ENCODE measurements around the gene C3orf70.

The C3orf70 gene

GRCh38 chr3:185093116-185093515 lies 59.7 kb downstream of the C3orf70 start:
- Histone ChIP-seq H3K27ac (no peak overlapping the region), H3K36me3 (no peaks in the 10 kb centered on the region), H3K4me3 (ENCODE audit: low read depth in 1 of 2, low read length in 1 of 2) (no peak overlapping the region), H3K4me1 (ENCODE audit: control insufficient read depth in 1 of 2, insufficient read depth in 1 of 2, low read depth in 1 of 2, low read length in 1 of 2) (no peaks in the 10 kb centered on the region), H3K9me3 (no peaks in the 10 kb centered on the region), H3K27me3 (no peaks in the 10 kb centered on the region)
- TF ChIP-seq, protein P1, sequence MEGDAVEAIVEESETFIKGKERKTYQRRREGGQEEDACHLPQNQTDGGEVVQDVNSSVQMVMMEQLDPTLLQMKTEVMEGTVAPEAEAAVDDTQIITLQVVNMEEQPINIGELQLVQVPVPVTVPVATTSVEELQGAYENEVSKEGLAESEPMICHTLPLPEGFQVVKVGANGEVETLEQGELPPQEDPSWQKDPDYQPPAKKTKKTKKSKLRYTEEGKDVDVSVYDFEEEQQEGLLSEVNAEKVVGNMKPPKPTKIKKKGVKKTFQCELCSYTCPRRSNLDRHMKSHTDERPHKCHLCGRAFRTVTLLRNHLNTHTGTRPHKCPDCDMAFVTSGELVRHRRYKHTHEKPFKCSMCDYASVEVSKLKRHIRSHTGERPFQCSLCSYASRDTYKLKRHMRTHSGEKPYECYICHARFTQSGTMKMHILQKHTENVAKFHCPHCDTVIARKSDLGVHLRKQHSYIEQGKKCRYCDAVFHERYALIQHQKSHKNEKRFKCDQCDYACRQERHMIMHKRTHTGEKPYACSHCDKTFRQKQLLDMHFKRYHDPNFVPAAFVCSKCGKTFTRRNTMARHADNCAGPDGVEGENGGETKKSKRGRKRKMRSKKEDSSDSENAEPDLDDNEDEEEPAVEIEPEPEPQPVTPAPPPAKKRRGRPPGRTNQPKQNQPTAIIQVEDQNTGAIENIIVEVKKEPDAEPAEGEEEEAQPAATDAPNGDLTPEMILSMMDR (IDR thresholded peaks at IDR 0.05) = no peak

GRCh38 chr3:185090811-185091210 lies 62.0 kb downstream of the C3orf70 start:
- H3K27ac ChIP-seq = no peak overlapping the region
- no peak overlapping the region for H3K4me3 ChIP-seq (ENCODE audit: low read depth in 1 of 2, low read length in 1 of 2)
- TF ChIP-seq, protein P1 (IDR thresholded peaks at IDR 0.05) = no peak
- H3K36me3 ChIP-seq = no peaks in the 10 kb centered on the region
- H3K27me3 ChIP-seq = peaks cover under 1% of the 10 kb centered on the region
- no peaks in the 10 kb centered on the region for H3K4me1 ChIP-seq (ENCODE audit: control insufficient read depth in 1 of 2, insufficient read depth in 1 of 2, low read depth in 1 of 2, low read length in 1 of 2)
- no peaks in the 10 kb centered on the region for H3K9me3 ChIP-seq

- Histone ChIP-seq H3K27me3 (peaks cover 6% of the 10 kb centered on the region), H3K36me3 (no peaks in the 10 kb centered on the region), H3K27ac (no peak overlapping the region), H3K9me3 (no peaks in the 10 kb centered on the region), H3K4me3 (ENCODE audit: low read depth in 1 of 2, low read length in 1 of 2) (no peak overlapping the region), H3K4me1 (ENCODE audit: control insufficient read depth in 1 of 2, insufficient read depth in 1 of 2, low read depth in 1 of 2, low read length in 1 of 2) (no peaks in the 10 kb centered on the region)
- TF ChIP-seq, protein P1 (IDR thresholded peaks at IDR 0.05) = no peak
Observed at GRCh38 chr3:185089751-185090150, 63.1 kb downstream of the C3orf70 start.

DNA sequence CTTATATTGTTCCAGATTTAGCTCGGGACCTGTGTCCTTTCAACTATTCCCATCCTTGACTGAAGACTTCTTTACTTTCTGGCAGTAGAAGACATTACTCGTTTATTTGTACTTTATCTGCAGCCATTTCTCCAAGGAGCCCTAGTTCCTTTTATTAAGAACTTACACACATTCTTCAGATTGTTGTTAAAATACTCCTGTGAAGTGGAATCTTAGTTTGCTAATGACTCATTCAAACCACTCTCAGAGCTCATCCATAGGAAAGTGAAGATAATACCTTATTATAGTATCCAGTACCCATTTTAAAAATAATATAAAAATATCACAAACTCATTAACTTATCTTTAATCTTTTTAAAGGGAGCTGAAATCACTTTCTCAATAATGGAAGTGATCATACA lies 63.5 kb downstream of the C3orf70 start:
- Histone ChIP-seq H3K27ac (no peak overlapping the region), H3K36me3 (no peaks in the 10 kb centered on the region), H3K9me3 (no peaks in the 10 kb centered on the region), H3K4me3 (ENCODE audit: low read depth in 1 of 2, low read length in 1 of 2) (no peak overlapping the region), H3K4me1 (ENCODE audit: control insufficient read depth in 1 of 2, insufficient read depth in 1 of 2, low read depth in 1 of 2, low read length in 1 of 2) (no peaks in the 10 kb centered on the region), H3K27me3 (peaks cover 6% of the 10 kb centered on the region)
- TF ChIP-seq, protein P1 (IDR thresholded peaks at IDR 0.05) = no peak

DNA sequence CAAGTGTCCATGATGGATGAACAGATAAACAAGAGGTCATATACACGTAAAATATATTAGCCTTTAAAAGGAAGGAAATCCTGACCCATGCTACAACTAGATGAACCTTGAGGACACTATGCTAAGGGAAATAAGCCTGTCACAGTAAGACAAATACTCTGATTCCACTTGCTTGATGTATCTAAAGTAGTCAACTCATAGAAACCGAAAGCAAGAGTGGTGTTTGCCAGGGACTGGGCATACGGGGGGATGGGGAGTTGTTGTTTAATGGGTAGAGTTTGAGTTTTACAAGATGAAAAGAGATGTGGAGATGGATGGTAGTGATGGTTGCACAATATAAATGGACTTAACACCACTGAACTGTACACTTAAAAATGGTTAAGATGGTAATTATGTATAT lies 65.4 kb downstream of the C3orf70 start:
- H3K9me3 ChIP-seq = no peaks in the 10 kb centered on the region
- H3K27ac ChIP-seq = no peak overlapping the region
- H3K36me3 ChIP-seq = no peaks in the 10 kb centered on the region
- peaks cover 6% of the 10 kb centered on the region for H3K27me3 ChIP-seq
- H3K4me3 ChIP-seq (ENCODE audit: low read depth in 1 of 2, low read length in 1 of 2) = no peak overlapping the region
- no peaks in the 10 kb centered on the region for H3K4me1 ChIP-seq (ENCODE audit: control insufficient read depth in 1 of 2, insufficient read depth in 1 of 2, low read depth in 1 of 2, low read length in 1 of 2)
- TF ChIP-seq, protein P1 (IDR thresholded peaks at IDR 0.05) = no peak

DNA sequence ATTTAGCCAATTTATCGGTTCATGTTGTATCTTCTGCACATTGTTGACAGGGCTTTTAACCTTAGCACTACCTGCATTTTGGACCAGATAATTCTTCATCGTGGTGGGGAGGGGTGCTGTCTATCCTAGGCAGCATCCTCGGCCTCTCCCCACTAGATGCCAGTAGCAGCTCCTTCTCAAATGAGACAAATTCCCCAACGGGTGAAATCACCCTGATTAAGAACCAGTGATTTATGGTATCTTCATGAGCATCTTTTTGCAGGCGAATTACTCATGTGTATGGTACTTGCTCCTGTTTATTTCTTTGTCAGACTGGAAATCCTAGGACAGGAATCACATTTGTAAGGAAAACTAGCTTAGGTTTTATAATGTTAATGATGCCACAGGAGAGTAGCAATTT lies 68.0 kb downstream of the C3orf70 start:
- H3K4me1 ChIP-seq (ENCODE audit: control insufficient read depth in 1 of 2, insufficient read depth in 1 of 2, low read depth in 1 of 2, low read length in 1 of 2) = no peaks in the 10 kb centered on the region
- H3K4me3 ChIP-seq (ENCODE audit: low read depth in 1 of 2, low read length in 1 of 2) = no peak overlapping the region
- peaks cover 6% of the 10 kb centered on the region for H3K27me3 ChIP-seq
- no peaks in the 10 kb centered on the region for H3K9me3 ChIP-seq
- H3K36me3 ChIP-seq = no peaks in the 10 kb centered on the region
- TF ChIP-seq, protein P1 (IDR thresholded peaks at IDR 0.05) = no peak
- no peak overlapping the region for H3K27ac ChIP-seq

Measured in neutrophil (primary cell).